ENCODE data around the gene COL27A1. TPM values are rescaled to one million over a fixed set of nuclear protein-coding genes. Genes with fewer than 3 reads are reported as not detected.

Gene COL27A1
- total and polyA plus RNA-seq, 2 donors (not counting 1 experiment from before 2014, with no cell fraction given), result 0.16 to 0.27 TPM

DNA sequence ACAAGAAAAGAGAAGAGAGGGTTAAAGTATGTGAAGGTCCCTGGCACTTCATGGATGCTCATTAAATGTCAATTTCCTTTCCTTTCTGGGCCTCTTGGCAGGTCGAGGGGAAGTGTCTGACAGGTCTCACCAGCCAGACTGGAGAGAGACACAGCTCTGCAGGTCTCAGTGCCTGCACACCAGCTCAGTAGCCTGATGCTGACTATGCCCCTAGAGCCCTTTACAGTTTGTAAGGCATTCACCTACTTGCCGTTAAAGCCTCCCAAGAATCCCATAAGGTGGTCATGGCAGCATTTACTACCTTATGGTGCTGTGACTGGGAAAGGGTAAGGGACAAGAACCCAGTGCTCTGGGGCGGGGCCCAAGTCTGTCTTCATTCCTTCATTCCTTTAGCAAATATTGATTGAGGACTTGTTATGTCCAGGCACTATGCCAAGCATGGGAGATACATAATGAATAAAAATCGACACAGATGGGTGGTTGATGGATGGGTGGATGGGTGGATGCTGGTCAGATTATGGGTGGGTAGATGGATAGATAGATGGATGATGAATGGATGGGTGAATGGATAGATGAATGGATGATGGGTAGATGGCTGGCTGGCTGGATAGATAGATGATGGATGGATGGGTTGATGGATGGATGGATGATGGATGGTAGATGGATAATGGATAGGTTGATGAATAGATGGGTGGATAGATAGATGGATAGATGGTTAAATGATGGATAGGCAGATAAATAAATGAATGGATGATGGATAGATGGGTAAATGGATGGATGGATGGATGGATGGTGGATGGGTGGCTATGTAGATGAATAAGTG lies 34.9 kb upstream of the COL27A1 start:
- Histone ChIP-seq H3K9me3 (ENCODE audit: control extremely low read depth in 1 of 3, control insufficient read depth in 2 of 3, insufficient read depth in 1 of 3, low read length in 2 of 3) (peaks cover 0 to 3% (median 0%) of the 10 kb centered on the region in 3 donors), H3K4me3 (ENCODE audit: control extremely low read depth in 1 of 5, extremely low read depth in 1 of 5, insufficient read depth in 1 of 5, low read depth in 2 of 5, low read length in 4 of 5) (no peak overlapping the region), H2AFZ (ENCODE audit: insufficient read depth, low read depth, low read length, poor library complexity, severe bottlenecking) (no peak overlapping the region), H3K9ac (ENCODE audit: low read length) (no peak overlapping the region), H3K79me2 (ENCODE audit: control insufficient read depth, insufficient read depth, low read length) (no peaks in the 10 kb centered on the region), H4K20me1 (ENCODE audit: control insufficient read depth, insufficient read depth, low read length, poor library complexity, severe bottlenecking) (no peaks in the 10 kb centered on the region), H3K36me3 (replicated peaks in 1 of 2; ENCODE audit: control extremely low read depth in 1 of 2, control insufficient read depth in 1 of 2, extremely low read depth in 1 of 2, insufficient read depth in 2 of 2, low read length in 1 of 2) (no peaks in the 10 kb centered on the region), H3K27ac (ENCODE audit: low read length in 2 of 2) (no peak overlapping the region), H3K27me3 (replicated peaks in 1 of 4; ENCODE audit: control extremely low read depth in 1 of 4, control insufficient read depth in 3 of 4, insufficient read depth in 4 of 4, low read length in 3 of 4) (peaks cover 0 to 9% (median 0%) of the 10 kb centered on the region in 4 experiments), H3K4me1 (ENCODE audit: control insufficient read depth in 2 of 2, insufficient read depth in 2 of 2, low read length in 2 of 2) (no peaks in the 10 kb centered on the region), H3K4me2 (replicated peaks; ENCODE audit: low read depth, low read length, poor library complexity, severe bottlenecking) (no peak overlapping the region)
- Mint-ChIP-seq H3K27ac (no peak overlapping the region), H3K4me1 (no peaks in the 10 kb centered on the region), H3K4me3 (no peak overlapping the region), H3K27me3 (peaks cover 26% of the 10 kb centered on the region), H3K9me3 (ENCODE audit: insufficient read depth) (no peaks in the 10 kb centered on the region)
- intact Hi-C loops (cut with micrococcal nuclease), result no loop called here
- WGBS (ENCODE audit: insufficient coverage), result 45% methylated on average over 2 of the region's 4 CpGs
- TF ChIP-seq EZH2 (IDR thresholded peaks at IDR 0.05; ENCODE audit: borderline replicate concordance, insufficient read depth, low read depth, low read length, poor library complexity, severe bottlenecking), result no peak
- TF ChIP-seq, protein P1, sequence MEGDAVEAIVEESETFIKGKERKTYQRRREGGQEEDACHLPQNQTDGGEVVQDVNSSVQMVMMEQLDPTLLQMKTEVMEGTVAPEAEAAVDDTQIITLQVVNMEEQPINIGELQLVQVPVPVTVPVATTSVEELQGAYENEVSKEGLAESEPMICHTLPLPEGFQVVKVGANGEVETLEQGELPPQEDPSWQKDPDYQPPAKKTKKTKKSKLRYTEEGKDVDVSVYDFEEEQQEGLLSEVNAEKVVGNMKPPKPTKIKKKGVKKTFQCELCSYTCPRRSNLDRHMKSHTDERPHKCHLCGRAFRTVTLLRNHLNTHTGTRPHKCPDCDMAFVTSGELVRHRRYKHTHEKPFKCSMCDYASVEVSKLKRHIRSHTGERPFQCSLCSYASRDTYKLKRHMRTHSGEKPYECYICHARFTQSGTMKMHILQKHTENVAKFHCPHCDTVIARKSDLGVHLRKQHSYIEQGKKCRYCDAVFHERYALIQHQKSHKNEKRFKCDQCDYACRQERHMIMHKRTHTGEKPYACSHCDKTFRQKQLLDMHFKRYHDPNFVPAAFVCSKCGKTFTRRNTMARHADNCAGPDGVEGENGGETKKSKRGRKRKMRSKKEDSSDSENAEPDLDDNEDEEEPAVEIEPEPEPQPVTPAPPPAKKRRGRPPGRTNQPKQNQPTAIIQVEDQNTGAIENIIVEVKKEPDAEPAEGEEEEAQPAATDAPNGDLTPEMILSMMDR (IDR thresholded peaks at IDR 0.05), result no peak
- POLR2A ChIA-PET, result no interaction called here
- CTCF ChIA-PET, result no interaction called here
- DNase-seq (no peak), ATAC-seq (ENCODE audit: low read depth) (no peak)
